Hippocampal formation (tissue), 2 donors: ENCODE results near the gene PATE4.
"Not testable (repeated sequence)": the region's sequence is repeated elsewhere in the genome, so short reads cannot be mapped to it uniquely, and the experiment has no call there.

ENCODE experiments used
- DNase-seq, 2 donors: peaks; one replicate each; lab custom pipeline; 2025; lab: John Stamatoyannopoulos, UW

The PATE4 gene, protein sequence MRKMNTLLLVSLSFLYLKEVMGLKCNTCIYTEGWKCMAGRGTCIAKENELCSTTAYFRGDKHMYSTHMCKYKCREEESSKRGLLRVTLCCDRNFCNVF

DNA sequence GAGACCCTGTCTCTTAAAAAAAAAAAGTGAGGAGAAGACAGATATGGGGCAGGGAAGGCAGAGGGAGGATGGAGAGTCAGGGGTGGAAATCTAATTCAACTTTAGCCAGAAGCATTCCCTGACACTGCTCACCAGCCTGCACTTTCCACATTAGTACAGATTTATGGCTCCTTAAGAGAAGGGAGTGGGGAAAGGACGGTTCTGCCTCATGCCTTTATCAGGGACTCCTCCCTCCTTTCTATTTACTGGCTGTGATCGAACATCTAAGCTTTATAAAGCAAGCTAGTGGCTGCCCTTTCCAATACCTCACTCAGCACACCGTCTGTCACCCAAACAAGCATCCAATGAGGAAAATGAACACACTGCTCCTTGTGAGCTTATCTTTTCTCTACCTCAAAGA, at the start of gene PATE4:
Gene PATE4 (plus strand): TSS at position 301 of the 400 bp plus-strand sequence. CDS start 44 bp downstream, at position 345.
- DNase-seq = no peak

DNA sequence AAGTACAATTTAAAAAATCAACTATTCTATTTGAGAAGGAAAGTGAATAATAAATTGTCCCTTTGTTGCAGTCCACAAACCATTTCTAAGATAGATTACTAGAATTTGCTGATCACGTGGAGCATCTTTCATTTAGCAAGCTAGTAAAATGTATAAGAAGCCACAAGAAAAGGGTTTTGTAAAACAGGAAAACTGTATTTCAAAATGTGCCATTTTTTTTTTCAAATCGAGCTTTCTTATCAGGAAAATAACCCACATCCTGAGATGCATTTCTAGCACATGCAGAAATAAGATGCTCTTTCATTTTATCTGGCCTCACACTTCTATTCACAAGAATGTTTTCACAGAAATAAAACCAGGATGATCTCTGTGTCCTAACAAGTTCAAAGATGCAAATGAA, 48.4 kb upstream of the PATE4 start:
- no peak for DNase-seq

DNA sequence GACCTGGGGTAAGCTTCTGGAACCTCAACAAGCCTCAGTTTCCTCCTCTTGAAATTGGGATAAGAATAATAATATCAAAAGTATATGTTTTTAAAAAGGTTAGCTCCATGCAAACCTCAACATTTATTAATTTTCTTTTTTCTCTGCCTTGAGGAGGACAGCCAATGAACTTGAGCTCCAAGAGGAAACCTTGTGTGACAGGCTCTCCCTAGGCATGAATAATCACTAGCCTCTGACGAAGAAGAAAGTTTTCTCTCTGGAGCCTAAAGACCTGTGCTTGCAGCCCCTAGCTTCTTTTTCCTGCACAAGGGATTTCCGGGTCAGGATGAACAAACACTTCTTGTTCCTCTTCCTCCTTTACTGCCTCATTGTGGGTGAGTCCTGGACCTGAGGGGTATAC, 45.3 kb upstream of the PATE4 start, which contains the start of gene PATE3:
Gene PATE3 (plus strand): TSS at position 301 of the 400 bp plus-strand sequence. CDS start 25 bp downstream, at position 326.
- no peak for DNase-seq

DNA sequence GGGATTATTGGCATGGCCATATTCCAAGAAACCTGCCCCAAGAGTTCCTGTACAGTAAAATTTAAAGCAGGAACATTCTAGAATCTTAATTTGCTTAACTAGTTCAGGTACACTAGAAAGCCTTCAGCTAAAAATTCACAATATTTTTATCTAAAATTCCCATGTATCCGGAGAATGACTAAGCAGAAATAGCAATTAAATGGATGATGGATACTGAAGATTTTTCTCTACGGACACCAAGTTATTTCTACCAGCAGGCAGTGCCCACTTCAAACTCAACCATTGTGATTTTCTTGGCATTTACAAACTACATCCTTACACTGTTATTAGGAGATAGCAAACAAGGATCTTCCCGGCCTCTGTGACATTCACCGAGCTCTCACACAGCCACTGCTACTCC, 42.3 kb upstream of the PATE4 start:
- DNase-seq = no peak

DNA sequence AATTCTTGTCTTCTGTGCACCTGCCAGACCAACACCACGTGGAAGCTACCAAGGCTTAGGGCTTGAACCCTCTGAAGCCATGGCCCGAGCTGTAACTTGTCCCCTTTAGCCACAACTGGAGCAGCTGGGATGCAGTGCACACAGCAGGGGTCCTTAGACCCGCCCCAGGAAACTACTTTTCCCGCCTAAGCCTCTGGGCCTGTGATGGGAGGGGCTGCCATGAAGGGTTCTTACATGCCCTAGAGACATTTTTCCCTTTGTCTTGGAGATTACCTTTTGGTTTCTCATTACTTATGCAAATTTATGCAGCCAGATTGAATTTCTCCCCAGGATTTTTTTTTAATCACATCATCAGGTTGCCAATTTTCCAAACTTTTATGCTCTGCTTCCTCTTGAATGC, 35.5 kb upstream of the PATE4 start:
- no peak for DNase-seq

DNA sequence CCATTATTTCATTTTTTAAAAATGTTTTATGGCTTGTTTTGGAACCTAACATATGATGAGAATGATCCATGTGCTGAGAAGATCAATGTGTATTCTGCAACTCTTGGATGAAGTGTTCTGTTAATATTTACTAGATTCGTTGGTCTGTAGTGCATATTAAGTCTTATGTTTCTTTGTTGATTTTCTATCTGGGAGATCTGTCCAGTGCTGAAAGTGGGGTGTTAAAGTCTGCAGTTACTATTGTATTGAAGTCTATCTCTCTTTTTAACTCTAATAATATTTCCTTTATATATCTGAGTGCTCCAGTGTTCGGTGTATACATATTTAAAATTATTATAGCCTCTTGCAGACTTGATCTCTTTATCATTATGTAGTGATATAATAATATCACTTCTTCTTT, 33.3 kb upstream of the PATE4 start:
- DNase-seq = no peak

DNA sequence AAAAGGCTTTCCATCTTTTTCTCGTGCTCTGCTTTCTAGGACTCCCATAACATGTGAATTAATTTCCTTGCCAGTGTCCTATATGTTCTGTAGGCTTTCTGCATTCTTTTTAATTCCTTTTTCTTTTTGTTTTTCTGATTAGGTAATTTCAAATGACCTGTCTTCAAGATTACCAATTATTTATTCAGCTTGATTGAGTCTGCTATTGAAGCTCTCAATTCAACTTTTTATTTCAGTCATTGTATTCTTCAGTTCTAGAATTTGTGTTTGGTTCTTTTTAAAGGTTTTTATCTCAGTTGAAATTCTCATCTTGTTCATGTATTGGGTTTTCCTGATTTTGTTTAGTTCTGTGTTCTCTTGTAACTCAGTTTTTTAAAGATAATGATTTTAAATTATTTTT, 30.7 kb upstream of the PATE4 start:
- no peak for DNase-seq

DNA sequence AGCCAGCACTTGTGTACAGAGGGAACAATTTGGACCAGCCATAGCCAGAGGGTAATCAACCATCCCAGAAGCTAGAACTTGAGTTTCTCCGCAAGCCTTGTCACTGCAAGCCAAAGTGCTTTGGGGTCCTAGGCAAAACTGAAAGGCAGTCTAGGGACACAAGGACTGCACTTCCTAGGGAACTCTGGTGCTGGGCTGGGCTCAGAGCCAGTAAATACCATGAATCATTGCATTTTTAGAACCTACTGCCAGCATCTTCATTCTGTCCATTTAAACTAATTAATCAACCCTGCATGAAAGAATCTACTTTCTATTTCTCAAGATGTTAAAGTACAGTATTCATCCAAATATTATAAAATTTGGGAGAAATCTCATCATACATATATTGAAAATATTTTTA, 25.2 kb upstream of the PATE4 start:
- no peak for DNase-seq

DNA sequence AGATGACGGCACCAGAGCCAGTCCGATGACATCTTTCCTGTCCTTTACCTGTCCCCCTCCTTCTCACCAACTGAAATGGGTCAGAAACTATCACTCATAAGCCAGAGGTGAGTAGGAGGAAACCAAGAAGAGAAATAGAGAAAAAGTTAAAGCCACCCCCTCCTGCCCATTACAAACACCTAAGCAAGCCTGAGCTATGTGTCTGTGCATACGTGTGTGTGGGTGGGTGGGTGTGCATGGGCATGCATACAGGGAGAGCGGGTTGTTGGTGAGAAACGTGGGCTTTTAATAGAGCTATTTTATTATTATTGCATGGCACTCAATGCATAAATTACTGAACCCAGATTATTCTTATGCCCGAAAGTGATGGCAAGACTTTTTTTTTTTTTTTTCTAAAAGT, 2.6 kb downstream of the PATE4 start:
- no peak for DNase-seq

DNA sequence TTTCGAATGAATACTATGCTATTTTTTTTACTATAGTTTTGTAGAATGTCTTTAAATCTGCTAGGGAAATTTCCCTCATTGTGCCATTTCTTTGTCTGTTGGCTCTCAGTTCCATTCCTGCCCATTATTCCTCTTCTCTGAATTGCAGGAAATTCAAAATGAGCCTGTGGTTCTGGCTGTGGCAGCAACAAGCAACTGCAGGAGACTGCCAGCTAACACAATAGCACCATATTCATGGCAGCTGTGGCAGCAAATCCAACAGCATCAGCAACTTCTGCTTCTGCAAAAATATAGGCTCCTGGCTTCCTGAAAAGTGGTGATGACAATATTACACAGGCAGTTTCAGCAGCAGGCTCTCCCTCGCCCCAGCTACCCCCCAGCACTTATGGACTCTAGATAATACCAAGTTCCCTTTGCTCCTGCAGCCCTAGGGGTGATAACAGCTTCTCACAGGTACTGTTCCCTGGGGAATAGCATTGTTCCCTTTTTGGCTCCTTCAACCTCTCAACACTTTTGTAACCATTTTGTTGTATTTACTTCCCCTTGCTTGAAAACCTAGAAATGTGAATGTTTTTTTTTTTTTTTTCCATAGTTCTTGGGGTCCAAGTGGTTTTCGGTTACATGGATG, 9.3 kb downstream of the PATE4 start:
- peak in 1 of 2 donors; percentile 1 for DNase-seq

DNA sequence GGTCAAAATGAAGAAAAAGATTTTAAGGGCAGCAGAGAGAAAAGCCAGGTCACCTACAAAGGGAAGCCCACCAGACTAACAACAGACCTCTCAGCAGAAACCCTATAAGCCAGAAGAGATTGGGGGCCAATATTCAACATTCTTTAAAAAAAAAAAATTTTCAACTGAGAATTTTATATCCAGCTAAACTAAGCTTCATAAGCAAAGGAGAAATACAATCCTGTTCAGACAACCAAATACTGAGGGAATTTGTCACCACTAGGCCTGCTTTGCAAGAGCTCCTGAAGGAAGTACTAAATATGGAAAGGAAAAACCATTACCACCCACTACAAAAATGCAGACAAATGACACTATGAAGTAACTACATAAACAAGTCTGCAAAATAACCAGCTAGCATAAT, 13.1 kb downstream of the PATE4 start:
- no peak for DNase-seq

DNA sequence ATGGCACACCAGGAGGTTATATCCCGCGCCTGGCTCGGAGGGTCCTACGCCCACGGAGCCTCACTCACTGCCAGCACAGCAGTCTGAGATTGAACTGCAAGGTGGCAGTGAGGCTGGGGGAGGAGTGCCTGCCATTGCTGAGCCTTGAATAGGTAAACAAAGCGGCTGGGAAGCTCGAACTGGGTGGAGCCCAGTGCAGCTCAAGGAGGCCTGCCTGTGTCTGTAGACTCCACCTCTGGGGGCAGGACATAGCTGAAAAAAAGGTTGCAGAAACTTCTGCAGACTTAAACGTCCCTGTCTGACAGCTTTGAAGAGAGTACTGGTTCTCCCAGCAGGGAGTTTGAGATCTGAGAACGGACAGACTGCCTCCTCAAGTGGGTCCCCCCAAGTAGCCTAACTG, 24.6 kb downstream of the PATE4 start:
- DNase-seq = not testable (repeated sequence)

DNA sequence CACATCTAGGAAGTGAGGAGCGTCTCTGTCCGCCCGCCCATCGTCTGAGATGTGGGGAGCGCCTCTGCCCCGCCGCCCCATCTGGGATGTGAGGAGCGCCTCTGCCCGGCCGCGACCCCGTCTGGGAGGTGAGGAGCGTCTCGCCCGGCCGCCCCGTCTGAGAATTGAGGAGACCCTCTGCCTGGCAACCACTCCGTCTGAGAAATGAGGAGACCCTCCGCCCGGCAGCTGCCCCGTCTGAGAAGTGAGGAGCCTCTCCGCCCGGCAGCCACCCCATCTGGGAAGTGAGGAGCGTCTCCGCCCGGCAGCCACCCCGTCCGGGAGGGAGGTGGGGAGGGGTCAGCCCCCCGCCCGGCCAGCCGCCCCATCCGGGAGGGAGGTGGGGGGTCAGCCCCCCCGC, 29.7 kb downstream of the PATE4 start:
- DNase-seq = not testable (repeated sequence)

DNA sequence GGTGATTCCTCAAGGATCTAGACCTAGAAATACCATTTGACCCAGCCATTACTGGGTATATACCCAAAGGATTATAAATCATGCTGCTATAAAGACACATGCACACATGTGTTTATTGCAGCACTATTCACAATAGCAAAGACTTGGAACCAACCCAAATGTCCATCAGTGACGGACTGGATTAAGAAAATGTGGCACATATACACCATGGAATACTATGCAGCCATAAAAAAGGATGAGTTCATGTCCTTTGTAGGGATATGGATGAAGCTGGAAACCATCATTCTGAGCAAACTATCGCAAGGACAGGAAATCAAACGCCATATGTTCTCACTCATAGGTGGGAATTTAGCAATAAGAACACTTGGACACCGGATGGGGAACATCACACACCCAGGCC, 32.2 kb downstream of the PATE4 start:
- not testable (repeated sequence) for DNase-seq

DNA sequence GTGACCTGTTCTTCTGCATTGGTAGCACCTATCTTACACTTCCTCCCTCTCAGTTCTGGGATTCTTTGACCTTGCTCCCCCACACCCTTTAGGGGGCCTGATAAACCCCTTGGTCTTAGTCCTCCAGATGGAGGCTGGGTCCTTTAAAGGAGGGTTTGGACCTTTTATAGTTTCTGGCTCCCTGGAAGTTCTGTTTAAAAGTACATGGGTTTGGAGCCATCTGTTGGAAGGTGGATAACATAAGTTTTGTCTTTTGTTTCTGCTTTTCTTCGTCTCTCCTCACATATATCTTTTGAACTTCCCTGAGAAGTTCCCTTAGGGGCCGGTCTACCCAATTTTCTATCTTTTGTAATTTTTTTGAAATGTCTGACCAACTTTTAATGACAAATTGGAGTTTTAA, 36.4 kb downstream of the PATE4 start:
- no peak for DNase-seq

DNA sequence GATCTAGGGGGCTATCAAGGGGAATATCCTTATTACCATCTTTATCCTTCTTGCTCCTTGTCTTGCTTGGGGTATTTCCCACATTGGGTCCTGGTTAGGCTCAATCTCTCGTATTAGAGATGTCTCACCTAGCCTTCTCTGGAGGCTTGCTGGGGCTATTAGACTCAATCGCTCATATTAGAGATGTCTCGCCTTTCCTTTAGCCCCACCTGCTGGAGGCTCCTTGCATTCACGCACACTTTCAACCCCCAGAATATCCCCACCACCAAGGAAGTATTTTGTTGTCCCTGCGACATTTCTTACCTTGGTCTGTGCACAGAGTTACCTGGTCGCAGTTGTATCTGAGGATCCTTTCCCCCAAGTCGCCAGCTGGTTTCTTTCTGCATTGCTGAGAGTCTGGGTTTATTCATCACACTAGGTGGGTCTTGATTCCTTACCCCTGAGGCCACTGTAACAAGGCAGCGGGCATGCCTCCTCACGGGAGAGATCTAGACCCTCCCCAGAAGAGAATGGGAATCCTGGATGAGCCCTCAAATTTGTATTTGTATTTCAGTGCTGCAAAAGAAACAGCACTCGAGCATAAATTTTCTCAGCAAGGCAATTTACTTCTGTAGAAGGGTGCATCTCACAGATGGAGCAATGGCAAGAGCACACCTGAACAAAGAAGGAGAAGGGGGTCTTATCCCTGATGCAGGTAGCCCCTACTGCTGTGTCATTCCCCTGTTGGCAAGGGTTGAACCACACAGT, 38.4 kb downstream of the PATE4 start:
- peak in 1 of 2 donors; percentile 2 for DNase-seq

DNA sequence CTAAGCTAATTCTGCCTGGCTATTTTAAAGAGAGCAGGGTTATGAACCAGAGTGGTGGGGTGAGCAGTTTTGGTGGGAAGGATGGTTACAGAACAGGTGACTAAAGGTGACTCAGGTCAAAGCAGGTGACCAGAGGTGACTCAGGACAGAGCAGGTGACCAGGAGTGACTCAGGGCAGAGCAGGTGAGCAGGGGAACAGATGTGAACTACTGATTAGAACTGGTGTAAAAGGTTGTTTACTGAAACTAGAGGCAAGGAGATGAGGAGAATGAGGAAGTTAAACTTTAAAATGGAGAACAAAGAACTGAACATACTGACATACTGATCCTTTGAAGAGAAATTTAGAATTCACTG, 39.0 kb downstream of the PATE4 start:
- DNase-seq = no peak

DNA sequence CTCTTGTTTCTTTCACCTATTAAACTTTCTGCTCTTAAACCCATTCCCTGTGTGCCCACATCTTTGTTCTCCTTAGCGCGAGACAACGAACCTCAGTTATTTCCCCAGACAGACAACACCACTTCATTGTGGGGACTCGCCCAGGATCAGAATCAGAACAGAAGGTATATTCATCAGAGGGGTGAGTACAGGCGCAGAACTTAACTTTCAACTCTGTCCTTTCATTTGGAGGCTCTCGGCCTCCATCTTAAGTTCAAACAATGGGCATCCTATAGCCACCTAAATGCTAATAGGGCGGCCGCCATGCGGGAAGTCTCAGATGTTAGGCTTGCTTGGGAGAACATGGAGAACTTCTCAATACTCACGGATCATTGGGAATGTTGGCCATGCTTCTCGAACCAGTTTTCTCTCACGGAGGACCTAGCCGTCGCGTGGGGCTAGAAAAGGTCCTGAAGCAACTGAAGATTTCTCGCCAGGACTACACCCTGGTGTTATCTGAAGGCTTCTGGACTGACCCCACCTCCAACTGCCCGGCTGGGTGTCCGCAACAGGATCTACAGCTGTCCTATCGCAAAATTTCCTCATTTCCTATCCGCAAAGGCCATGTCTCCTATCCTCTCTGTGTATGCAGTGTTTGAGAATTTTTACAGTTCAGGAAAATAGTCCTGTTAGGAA, 40.9 kb downstream of the PATE4 start:
- no peak for DNase-seq

DNA sequence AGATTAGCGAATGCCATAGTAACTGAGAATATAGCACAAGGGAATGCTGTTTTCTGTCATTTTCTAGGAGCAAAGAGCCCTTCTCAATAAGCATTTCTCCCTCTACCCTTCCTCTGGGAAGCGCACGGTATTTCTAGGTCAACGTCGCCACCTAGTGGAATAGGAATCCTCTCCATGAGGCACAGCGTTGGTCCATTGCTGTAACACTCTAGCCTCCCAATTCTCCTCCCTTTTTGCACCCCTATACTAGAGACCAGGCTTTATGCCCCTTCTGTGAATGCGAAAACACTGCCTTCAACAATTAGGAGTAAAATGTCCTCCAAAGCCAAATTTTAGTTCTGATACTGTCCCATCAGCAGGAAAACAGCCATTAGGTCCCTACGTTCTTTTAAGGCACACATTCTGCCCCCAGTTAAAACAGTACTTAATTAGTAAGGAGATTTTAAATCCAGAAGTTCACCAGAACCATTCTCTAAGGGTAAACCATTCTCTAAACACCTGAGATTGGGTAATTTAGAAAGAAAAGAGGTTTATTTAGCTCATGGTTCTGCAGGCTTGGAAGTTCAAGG, 41.5 kb downstream of the PATE4 start:
- peak; percentile 56 to 73 for DNase-seq

DNA sequence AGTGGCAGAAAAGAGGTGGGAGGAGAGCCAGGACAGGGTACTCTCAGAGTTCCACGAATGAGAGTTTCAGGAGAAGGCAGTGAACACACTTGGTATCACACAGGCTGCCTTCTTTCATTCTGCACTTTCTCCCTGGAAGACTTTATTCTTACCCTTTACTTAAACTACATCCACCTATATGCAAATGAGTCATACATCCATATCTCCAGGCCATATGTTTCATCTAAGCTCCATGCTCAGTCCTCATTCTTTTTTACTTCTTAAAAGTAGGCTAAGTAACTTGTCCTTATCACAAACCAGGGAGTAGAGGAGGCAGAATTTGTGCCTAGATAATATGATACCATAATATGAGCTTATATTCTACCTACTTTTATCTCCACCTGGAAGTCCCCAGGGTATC, 48.2 kb downstream of the PATE4 start:
- no peak for DNase-seq

DNA sequence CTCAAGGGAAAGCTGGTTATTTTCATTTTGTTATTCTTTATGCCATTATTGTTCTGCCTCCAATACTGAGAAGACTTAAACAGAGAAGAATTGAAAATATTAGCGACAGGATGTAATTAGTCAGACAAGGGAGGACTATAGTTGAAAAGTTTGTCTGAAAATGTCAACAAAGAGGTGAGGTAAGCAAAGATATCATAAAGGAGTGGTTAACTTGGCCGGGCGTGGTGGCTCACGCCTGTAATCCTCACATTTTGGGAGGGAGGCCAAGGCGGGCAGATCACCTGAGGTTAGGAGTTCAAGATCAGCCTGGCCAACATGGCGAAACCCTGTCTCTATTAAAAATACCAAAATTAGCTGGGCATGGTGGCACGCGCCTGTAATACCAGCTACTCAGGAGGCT, 50.3 kb downstream of the PATE4 start:
- no peak for DNase-seq

DNA sequence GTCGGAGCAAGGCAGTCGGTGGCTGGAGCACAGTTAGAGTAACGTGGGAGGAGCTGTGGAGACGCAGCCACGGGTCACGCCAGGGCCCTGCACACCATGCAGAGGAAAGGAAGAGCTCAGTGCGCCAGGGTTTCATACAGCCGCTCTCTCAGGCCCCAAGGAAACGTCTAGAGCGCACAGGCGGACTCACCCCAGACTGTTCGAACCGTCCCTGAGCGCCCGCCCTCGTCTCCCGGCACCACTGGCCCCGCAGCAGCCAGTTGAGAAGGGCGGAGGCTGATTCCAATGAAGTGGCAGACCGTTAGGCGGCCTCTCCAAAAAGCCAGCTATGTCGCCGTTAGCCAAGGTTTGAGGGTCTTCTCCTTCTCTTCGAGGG, 53.9 kb downstream of the PATE4 start:
- DNase-seq = no peak
